ENCODE measurements around the gene IQGAP2. TPM values are rescaled to one million over a fixed set of nuclear protein-coding genes. Genes with fewer than 3 reads are reported as not detected.
"Not testable (repeated sequence)": the region's sequence is repeated elsewhere in the genome, so short reads cannot be mapped to it uniquely, and the experiment has no call there.

Gene IQGAP2
- total RNA-seq, 1 experiment from 2014 or later = 0.17 TPM

- DNase-seq (ENCODE audit: low read depth) = no peak
Measured at GRCh38 chr5:76576996-76577395, 173.9 kb downstream of the IQGAP2 start.

- DNase-seq (ENCODE audit: low read depth) = peak; percentile 20
Measured at GRCh38 chr5:76579166-76579937, 176.3 kb downstream of the IQGAP2 start.

DNA sequence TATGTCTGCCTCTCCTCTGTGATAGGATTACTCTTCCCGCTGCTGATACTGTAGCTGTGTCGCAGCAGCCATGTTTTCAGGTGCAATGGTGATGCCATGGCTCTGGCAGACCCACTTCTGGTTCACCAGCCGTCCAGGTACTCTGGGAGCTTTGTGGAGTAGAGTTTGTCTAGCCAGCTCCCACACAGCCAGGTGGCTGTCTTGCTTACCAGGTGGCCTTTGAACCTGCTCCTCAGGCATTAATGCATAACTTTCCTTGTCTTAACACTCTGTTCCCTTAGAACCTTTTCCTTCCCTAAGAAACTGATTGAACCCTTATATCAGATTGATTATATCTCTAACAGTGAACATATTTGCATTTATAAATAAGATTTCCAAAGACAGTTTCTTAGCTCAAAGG is 177.9 kb downstream of the IQGAP2 start:
- no peak for DNase-seq (ENCODE audit: low read depth)

DNA sequence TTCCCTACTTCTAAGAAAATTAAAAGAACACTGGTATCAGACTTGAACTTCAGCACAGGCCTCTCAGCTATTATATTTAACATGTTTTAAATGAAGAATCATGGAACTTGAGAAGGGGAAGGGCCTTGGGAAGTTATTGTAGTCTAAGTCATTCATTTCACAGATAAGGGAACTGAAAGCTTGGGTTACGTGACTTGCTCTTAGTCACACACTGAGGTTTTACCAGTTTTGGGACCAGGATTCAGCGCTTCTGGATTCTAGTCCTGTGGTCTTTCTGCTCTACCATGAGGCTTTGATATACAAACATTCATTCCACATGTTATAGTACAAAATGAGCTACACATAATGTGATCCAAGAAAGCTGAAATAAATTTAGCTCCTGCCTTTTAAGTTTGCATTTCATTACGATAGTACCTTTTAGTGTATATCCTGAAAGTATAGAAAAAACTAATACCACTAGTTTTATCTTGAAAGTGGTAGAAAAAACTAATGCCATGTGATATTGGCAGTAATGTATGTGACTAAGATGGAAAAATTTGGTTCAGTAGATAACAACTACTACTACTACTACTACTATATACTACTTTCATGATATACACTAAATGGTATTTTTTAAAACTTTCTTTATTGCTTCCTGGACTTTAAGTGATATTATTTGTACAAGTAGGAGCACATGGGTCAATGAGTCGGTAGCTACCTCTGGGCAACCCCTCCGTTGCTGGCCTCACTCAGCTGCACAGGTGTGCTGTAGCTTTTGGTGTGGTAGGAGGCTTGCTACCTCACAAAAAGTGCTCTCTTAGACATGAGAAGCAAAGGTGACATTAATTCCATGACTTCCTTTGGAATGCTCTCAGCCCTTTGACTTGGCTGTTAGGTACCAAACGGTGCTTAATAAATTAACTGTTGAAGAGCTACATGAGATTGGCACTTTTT is 179.4 kb downstream of the IQGAP2 start:
- DNase-seq (ENCODE audit: low read depth) = peak; percentile 26

DNA sequence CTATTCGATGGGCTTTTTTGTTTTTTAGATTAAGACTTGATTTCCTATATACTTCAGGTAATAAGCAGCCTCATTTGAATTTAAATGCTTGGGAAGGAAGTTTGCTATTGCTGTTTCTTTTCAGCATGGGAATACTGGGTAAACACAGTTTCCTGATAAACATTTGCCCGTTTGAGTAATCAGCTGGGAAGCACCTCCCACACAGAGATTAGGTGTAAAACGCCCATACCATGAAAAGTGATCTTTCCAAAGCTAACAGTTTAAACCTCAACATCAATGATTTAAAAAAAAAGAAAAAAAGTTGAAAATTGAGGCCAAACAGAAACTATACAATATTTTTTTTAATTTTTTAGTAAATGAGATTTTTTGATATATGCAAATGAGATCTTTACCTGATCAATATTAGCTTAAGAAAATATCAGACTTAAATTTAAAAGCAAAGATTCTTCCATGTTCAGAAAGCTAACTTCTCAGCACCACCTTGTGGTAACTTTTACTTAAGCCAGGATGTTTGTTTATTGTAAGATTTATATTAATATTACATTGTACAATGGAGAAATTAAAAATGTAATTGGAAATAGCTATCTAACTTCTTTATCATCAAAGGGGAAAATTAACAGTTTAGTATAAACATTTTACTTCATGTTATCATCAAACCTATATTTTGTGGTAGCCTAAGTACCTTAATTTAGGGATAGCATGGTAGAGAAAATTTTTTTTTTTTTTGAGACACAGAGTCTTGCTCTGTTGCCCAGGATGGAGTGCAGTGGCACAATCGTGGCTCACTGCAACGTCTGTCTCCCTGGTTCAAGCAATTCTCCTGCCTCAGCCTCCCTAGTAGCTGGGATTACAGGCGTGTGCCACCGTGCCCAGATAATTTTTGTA is 180.3 kb downstream of the IQGAP2 start:
- DNase-seq (ENCODE audit: low read depth) = peak; percentile 13

DNA sequence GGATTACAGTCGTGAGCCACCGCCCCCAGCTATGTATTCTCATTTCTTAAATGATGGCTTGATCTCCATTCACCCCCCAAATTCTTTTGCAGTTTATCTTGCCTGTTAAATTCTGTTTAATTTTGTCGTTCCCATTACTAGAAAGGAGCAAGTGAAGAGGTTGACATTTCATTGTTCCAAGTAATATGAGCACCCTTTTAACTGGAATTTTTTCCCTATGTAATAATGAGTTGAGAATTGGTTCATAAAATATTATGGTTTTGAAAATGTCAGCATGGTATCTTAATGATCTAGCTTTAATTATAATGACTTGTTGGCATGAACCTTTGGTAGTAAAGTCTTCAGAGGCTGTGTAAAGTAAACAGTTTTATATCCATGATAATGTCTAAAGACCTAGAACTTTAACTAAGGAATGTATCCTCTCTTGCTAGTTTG is 182.7 kb downstream of the IQGAP2 start:
- DNase-seq (ENCODE audit: low read depth) = no peak

GRCh38 chr5:76586531-76586930 is 183.4 kb downstream of the IQGAP2 start:
- no peak for DNase-seq (ENCODE audit: low read depth)

GRCh38 chr5:76590027-76590426 is 186.9 kb downstream of the IQGAP2 start:
- peak; percentile 14 for DNase-seq (ENCODE audit: low read depth)

DNA sequence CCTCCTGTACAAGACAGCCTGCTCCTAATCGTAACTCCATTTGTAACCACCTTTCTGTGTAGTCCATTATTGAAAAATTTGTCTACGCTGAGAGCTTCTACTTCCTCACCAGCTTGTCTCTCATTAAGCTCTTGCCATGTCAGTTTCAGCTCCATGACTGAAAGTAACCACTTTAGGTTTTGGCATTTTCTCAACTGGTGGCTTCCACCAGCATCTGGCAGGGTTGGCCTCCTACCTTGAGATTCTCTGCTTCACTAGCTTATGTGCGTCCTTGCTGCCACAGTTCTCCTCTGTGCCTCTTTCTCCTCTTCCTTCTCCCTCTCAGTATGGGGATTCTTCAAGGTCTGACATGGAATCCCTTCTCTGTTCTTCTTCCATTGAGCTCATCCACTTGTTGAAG is 188.3 kb downstream of the IQGAP2 start:
- DNase-seq (ENCODE audit: low read depth) = no peak

DNA sequence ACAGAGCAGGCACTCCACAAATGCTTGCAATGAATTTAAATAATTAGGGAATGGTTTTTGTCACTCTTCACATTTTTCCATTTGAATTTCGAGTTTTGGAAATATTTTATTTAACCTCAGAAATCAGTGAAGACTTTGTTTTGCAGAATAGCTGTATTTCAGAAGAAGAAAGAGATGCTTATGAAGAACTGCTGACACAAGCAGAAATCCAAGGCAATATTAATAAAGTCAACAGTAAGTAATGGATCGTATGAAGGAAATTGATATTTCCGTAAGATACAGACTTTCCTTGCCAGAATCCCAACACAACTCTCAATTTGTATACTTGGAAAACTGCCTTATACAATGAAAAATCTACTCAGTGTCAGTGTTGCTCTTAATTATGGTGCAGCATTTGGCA is 189.6 kb downstream of the IQGAP2 start:
- no peak for DNase-seq (ENCODE audit: low read depth)

DNA sequence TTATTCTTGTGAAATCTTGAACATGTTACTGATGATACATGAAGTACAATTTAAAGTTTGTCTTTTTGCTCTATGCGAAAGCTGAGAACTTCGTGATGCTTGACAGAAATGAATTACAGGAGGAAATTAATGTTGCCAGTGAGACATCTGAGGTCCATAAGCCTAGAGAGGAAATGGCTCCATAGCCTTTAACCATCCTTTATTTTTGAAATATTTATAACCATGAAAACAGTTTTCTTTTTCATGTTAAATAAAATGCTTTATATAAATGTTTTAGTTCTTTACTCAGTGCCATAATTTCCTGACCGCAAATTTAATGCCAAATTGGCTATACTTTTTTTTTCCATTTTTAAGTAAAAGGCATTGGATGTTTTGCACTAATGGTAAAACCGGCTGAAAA is 191.0 kb downstream of the IQGAP2 start:
- DNase-seq (ENCODE audit: low read depth) = no peak

GRCh38 chr5:76595755-76596481 is 192.8 kb downstream of the IQGAP2 start:
- DNase-seq (ENCODE audit: low read depth) = no peak

- no peak for DNase-seq (ENCODE audit: low read depth)
Measured at GRCh38 chr5:76598531-76598930, 195.4 kb downstream of the IQGAP2 start.

- no peak for DNase-seq (ENCODE audit: low read depth)
Measured at GRCh38 chr5:76600716-76601115, 197.6 kb downstream of the IQGAP2 start.

DNA sequence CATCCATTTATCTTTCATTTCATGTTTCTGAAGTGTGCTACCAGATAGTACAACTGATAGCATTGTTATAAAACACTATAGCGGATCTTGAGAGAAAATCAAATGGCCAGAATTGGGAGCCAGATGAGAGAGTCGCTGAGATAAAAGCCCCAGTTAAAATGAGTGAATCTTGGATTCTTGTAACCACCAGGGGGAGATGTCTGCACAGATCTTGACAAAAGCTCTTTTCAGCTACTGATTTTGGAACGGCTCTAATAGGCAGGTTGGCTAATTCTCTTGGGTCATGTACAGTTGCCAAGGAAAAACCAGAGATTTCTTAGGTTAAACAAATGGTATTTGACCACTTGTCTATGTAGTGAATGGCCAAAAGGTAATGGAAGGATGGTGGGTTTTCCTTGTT is 198.4 kb downstream of the IQGAP2 start:
- peak; percentile 65 for DNase-seq (ENCODE audit: low read depth)

- DNase-seq (ENCODE audit: low read depth) = peak; percentile 11
Measured at GRCh38 chr5:76602094-76602726, 199.1 kb downstream of the IQGAP2 start.

DNA sequence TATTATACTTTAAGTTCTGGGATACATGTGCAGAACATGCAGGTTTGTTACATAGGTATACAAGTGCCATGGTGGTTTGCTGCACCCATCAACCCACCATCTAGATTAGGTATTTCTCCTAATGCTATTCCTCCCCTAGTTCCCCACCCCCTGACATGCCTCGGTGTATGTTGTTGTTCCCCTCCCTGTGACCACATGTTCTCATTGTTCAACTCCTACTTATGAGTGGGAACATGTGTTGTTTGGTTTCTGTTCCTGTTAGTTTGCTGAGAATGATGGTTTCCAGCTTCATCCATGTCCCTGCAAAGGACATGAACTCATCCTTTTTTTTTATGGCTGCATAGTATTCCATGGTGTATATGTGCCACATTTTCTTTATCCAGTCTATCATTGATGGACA is 200.9 kb downstream of the IQGAP2 start:
- not testable (repeated sequence) for DNase-seq (ENCODE audit: low read depth)

- peak; percentile 80 for DNase-seq (ENCODE audit: low read depth)
Measured at GRCh38 chr5:76604838-76605237, 201.8 kb downstream of the IQGAP2 start.

GRCh38 chr5:76606701-76607100 is 203.6 kb downstream of the IQGAP2 start:
- no peak for DNase-seq (ENCODE audit: low read depth)

- no peak for DNase-seq (ENCODE audit: low read depth)
Measured at GRCh38 chr5:76607353-76607871, 204.3 kb downstream of the IQGAP2 start.
